IPS-NIHi7 (cell line): ENCODE results near the gene ZBTB45.
"Not testable (repeated sequence)": the region's sequence is repeated elsewhere in the genome, so short reads cannot be mapped to it uniquely, and the experiment has no call there.

Source experiments
- DNase-seq: peaks from one replicate; pipeline ENCODE4 v3.0.0; 2012; ENCODE audit warnings: mixed read lengths; ENCODE audit errors: extremely low spot score

ZBTB45 gene

DNA sequence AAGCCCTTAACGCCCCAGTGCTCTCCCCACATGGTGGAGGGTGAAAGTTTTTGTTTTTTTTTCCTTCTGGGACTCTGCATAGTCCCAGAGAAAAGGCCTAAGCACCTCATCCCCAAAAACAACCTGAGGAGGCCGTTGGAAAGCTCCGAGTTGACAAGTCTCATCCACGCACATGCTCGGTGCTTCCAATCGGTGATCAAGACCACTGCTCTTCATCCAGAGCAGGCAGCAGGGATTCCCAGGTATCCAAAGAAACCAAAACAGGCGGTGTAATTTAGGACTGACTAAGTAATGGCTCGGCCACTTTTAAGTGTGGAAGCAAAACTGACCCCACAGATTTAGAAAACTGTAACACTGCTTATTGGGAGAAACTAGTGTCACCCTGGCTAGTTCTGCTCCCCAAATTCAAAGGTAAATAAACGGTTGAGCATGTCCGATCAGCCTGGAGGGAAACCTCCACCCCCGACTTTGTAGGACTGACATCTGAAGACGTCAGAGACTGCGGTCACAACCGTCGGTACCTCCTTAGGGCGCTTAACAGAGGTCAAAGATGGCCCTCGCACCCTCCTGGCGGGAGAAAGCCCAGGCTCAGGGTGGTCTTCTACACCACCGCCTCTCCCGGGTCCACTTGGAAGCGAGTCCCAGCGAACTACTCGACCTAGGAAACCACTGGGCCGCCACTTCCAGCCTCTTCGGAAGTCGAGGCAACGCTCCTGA is 44.5 kb downstream of the ZBTB45 start:
- DNase-seq, result no peak

DNA sequence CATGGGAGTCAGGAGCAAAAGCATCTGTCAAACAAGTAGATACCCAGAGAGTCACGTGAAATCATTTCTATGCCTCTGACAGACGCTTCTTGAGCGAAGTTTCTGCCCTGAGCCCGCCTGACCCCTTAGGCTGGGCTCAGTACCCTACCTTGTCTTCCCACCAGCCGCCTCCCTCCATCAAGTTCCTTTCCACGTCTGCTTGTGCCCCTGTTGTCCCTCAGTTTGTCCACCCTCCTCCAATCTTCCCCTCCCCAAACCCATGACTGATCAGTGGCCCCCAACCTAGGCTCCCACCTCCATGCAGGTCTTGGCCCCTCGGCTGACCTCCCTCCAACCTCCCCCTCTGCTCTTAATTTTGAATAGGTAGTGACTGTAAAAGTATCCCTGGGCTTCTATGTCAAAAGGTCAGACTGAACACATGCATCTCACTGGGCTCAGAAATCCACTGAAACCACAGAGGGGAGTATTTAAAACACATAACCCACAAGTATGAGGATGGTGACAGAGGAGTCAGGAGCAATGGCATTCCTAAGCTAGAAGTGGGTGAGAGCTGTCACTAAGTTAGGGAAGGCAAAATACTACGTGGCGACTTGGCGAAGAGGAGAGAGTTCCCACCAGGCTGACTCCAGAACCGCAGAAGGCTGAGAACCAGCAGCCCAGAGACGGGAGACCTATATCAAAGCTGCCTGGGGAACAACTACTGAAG is 45.2 kb downstream of the ZBTB45 start:
- DNase-seq, result no peak

- no peak for DNase-seq
Observed at GRCh38 chr19:58473775-58474174, 45.8 kb downstream of the ZBTB45 start.

DNA sequence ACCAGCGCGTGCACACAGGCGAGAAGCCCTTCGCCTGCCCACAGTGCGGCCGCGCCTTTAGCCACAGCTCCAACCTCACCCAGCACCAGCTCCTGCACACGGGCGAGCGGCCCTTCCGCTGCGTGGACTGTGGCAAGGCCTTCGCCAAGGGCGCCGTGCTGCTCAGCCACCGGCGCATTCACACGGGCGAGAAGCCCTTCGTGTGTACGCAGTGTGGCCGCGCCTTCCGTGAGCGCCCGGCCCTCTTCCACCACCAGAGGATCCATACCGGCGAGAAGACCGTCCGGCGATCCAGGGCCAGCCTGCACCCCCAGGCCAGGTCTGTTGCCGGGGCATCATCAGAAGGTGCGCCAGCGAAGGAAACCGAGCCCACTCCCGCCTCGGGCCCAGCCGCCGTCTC is 47.9 kb downstream of the ZBTB45 start:
- no peak for DNase-seq

GRCh38 chr19:58470837-58471543 is 48.6 kb downstream of the ZBTB45 start:
- DNase-seq, result not testable (repeated sequence)

DNA sequence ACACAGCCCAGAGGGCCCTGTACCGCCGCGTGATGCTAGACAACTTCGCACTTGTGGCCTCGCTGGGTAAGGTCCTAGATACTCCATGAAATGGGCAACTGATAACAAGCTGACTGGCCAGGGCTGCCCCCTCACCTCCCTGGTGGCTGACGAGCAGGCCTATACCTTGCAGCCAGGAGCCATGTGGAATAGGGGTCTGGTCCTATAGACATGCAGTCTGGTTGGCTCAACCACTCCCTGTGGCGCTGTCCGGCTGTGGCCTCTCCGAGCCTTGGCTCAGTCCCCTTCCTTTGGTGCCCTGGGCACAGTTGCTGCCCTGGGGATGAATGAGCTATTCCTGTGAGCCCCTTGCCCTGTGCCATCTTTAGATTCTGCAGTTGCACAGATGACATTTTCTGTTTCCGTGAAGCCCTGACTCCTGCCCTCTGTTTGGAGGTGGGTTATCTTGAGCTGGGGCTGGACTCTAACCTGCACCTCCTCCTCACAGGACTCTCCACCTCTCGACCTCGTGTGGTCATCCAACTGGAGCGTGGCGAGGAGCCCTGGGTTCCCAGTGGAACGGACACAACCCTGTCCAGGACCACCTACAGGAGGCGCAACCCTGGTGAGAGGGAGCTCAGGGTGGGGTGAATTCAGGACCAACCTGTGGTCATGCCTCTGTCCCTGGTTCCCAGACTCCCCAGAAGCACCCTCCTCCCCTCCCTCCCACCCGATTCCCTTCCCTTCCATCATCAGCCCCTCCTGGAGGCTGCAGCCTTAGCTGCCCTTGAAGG is 50.2 kb downstream of the ZBTB45 start:
- no peak for DNase-seq

GRCh38 chr19:58468216-58468839 is 51.3 kb downstream of the ZBTB45 start:
- DNase-seq, result no peak

- peak; percentile 99 for DNase-seq
Observed at GRCh38 chr19:58466760-58467589, 52.6 kb downstream of the ZBTB45 start, which contains the start of gene ZNF324. TSS of gene ZNF324 (plus strand) at chr19:58467080. CDS start at chr19:58469186, 2,106 bp downstream.

- no peak for DNase-seq
Observed at GRCh38 chr19:58466089-58466759, 53.4 kb downstream of the ZBTB45 start.
